DND-41 (cell line): ENCODE measurements around the gene ECE2.

ENCODE experiments used
- CTCF ChIP-seq: IDR thresholded peaks from 2 replicates; pipeline ENCODE4 v1.5.1; 2012; ENCODE audit warnings: borderline replicate concordance, low read length, moderate library complexity, mild to moderate bottlenecking; ENCODE audit not compliant: poor library complexity, severe bottlenecking; ENCODE audit errors: extremely low read depth
- EZH2 ChIP-seq: IDR thresholded peaks from 3 replicates; pipeline ENCODE4 v1.6.1; 2012; ENCODE audit warnings: borderline replicate concordance, low read depth, mild to moderate bottlenecking, moderate library complexity, low read length, inconsistent platforms; ENCODE audit not compliant: severe bottlenecking

GRCh38 chr3:184299488-184300377 is 23.9 kb downstream of the ECE2 start:
- TF ChIP-seq CTCF (no peak), EZH2 (no peak)
